ENCODE data around the gene CYP4B1.

GRCh38 chr1:46820560-46821060 lies 21.8 kb downstream of the CYP4B1 start:
- TF ChIP-seq ZNF404 (tag by site-specific recombination; IDR thresholded peaks at IDR 0.05): no peak
- no peak for TF ChIP-seq ZNF473 (tag by site-specific recombination; IDR thresholded peaks at IDR 0.05)
- TF ChIP-seq, protein P1, sequence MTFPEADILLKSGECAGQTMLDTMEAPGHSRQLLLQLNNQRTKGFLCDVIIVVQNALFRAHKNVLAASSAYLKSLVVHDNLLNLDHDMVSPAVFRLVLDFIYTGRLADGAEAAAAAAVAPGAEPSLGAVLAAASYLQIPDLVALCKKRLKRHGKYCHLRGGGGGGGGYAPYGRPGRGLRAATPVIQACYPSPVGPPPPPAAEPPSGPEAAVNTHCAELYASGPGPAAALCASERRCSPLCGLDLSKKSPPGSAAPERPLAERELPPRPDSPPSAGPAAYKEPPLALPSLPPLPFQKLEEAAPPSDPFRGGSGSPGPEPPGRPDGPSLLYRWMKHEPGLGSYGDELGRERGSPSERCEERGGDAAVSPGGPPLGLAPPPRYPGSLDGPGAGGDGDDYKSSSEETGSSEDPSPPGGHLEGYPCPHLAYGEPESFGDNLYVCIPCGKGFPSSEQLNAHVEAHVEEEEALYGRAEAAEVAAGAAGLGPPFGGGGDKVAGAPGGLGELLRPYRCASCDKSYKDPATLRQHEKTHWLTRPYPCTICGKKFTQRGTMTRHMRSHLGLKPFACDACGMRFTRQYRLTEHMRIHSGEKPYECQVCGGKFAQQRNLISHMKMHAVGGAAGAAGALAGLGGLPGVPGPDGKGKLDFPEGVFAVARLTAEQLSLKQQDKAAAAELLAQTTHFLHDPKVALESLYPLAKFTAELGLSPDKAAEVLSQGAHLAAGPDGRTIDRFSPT (tag by site-specific recombination; IDR thresholded peaks at IDR 0.05): no peak
- TF ChIP-seq CTCF (tag by site-specific recombination; IDR thresholded peaks at IDR 0.05): no peak

Data from HEK293 (cell line).